GM12878 (cell line): ENCODE measurements around the gene RRBP1. TPM values are rescaled to one million over a fixed set of nuclear protein-coding genes. Genes with fewer than 3 reads are reported as not detected.

ENCODE experiments used
- ATAC-seq: fragments of 200-7000 bp; cut with Tn5 transposase; 3 replicates; pipeline ENCODE4 v1.9.1; 2020; ENCODE audit warnings: mild to moderate bottlenecking, moderate library complexity
- BruUV-seq: library from RNA; stranded (reverse); fragments of 400-500 nt; replicated peaks from 2 replicates; lab custom pipeline; 2021; lab: Mats Ljungman, UMichigan
- CTCF ChIA-PET: fragments of 300-600 bp; sonication (Branson Sonifier 250); formaldehyde crosslinking; extraction: SDS; loops from one replicate; lab custom pipeline; 2021; ENCODE audit warnings: inconsistent platforms; lab: Yijun Ruan, JAX
- POLR2A ChIA-PET: fragments of 350-600 bp; formaldehyde crosslinking; extraction: SDS; loops from one replicate; lab custom pipeline; 2021; ENCODE audit warnings: inconsistent platforms; lab: Charles Lee
- RAD21 ChIA-PET: fragments of 300-600 bp; sonication (Branson Sonifier 250); formaldehyde crosslinking; loops from one replicate; lab custom pipeline; 2023; ENCODE audit warnings: antibody characterized with exemption; ENCODE audit not compliant: unreplicated experiment; lab: Charles Lee
- SMC1A ChIA-PET: fragments of 300-600 bp; sonication (Branson Sonifier 250); formaldehyde crosslinking; loops from one replicate; lab custom pipeline; 2023; ENCODE audit not compliant: unreplicated experiment, uncharacterized antibody; lab: Charles Lee
- DNase-seq: peaks from one replicate; pipeline ENCODE4 v3.0.0-alpha.2; 2011; ENCODE audit warnings: low read depth, low spot score
- FAIRE-seq: peaks from 3 replicates; lab custom pipeline; 2011; peaks lifted over from hg19 to GRCh38; lab: Jason Lieb, UNC
- H2AFZ ChIP-seq: 2 replicates; pipeline ENCODE4 v1.6.0; 2011; ENCODE audit warnings: low read depth, low read length, control low read depth; ENCODE audit not compliant: control insufficient read depth
- H3K27ac ChIP-seq: 2 replicates; pipeline ENCODE4 v1.5.1; 2011; ENCODE audit warnings: control low read depth; ENCODE audit not compliant: control insufficient read depth, insufficient read depth
- H3K27me3 ChIP-seq, 2 experiments: replicated peaks in 1 of 2; 2 replicates each; pipeline versions ENCODE4 v1.6.0 to v1.6.1; 2011; ENCODE audit warnings: low read length in 1 of 2; ENCODE audit not compliant: control insufficient read depth in 2 of 2, insufficient read depth in 2 of 2
- H3K36me3 ChIP-seq, 2 experiments: 2 replicates each; pipeline ENCODE4 v1.5.1; 2011; ENCODE audit warnings: low read length in 1 of 2; ENCODE audit not compliant: control insufficient read depth in 2 of 2, insufficient read depth in 2 of 2
- H3K4me1 ChIP-seq: 2 replicates; pipeline ENCODE4 v1.6.1; 2011; ENCODE audit warnings: mild to moderate bottlenecking, low read length, moderate library complexity, mixed read lengths; ENCODE audit not compliant: control insufficient read depth, insufficient read depth
- H3K4me2 ChIP-seq: 2 replicates; pipeline ENCODE4 v1.6.0; 2011; ENCODE audit warnings: control low read depth; ENCODE audit not compliant: control insufficient read depth, insufficient read depth
- H3K4me3 ChIP-seq: fragments of 200-600 bp; sonication (generic); 2 replicates; pipeline ENCODE4 v1.5.1; 2016
- H3K79me2 ChIP-seq: 2 replicates; pipeline ENCODE4 v1.6.0; 2011; ENCODE audit warnings: low read length; ENCODE audit not compliant: control insufficient read depth, insufficient read depth
- H3K9ac ChIP-seq: 2 replicates; pipeline ENCODE4 v1.8.0; 2011; ENCODE audit warnings: low read length, control low read depth, mixed read lengths; ENCODE audit not compliant: control insufficient read depth, insufficient read depth
- H3K9me3 ChIP-seq: replicated peaks from 3 replicates; pipeline ENCODE4 v1.5.1; 2011; ENCODE audit warnings: mild to moderate bottlenecking, low read length; ENCODE audit not compliant: control insufficient read depth, insufficient read depth
- H4K20me1 ChIP-seq: 2 replicates; pipeline ENCODE4 v1.6.0; 2011; ENCODE audit not compliant: control insufficient read depth, insufficient read depth
- CEBPB ChIP-seq, 2 experiments: fragments of 150-350 bp in 1 of 2; IDR thresholded peaks; 2 replicates each; pipeline ENCODE4 v1.6.1; 2012 to 2014; ENCODE audit warnings: low read depth in 2 of 2, low read length in 2 of 2, borderline replicate concordance in 1 of 2, inconsistent platforms in 1 of 2
- FOS ChIP-seq: IDR thresholded peaks from 3 replicates; pipeline ENCODE4 v1.6.1; 2011; ENCODE audit warnings: borderline replicate concordance; ENCODE audit not compliant: insufficient read length; ENCODE audit errors: extremely low read depth
- NFYB ChIP-seq: IDR thresholded peaks from 2 replicates; pipeline ENCODE4 v1.6.1; 2011; ENCODE audit warnings: low read depth, mild to moderate bottlenecking, low read length, improper control_type of control experiment, moderate library complexity; ENCODE audit not compliant: insufficient read depth
- whole genome bisulfite sequencing: methylation state at CpG from one replicate; pipeline ENCODE4 v1.1.6; 2016; ENCODE audit warnings: low lambda C conversion rate; ENCODE audit not compliant: insufficient replicate concordance, insufficient coverage; ENCODE audit errors: missing lambda C conversion rate; 5-methylcytosine and 5-hydroxymethylcytosine counted together
- in situ Hi-C: fragments of 300-500 bp; cut with MboI; formaldehyde crosslinking; loops from 9 replicates; pipeline ENCODE4 v1.14.3; 2018; ENCODE audit warnings: mixed read lengths
- intact Hi-C: fragments of 100-400 bp; cut with micrococcal nuclease; formaldehyde crosslinking; loops from one replicate; pipeline ENCODE4 v1.14.2; 2022; ENCODE audit not compliant: unreplicated experiment
- polyA plus RNA-seq, 11 experiments: library from polyadenylated mRNA; depleted of rRNA in 4 of 11; unstranded in 6 of 11; stranded (reverse) in 5 of 11; fragments of >200 nt; fragmentation: Nextera tagmentation in 4 of 11; fragmentation: Illumina TruSeq in 1 of 11; extraction: Ambion mirVana in 4 of 11; extraction: Trizol in 1 of 11; gene quantifications; 1 replicate in 1 of 11; 2 replicates in 10 of 11; pipeline versions ENCODE4 v1.2.1 to v1.2.3, GENCODE V29; 2011 to 2016; ENCODE audit warnings: inconsistent platforms in 2 of 11, missing spikeins in 2 of 11, low read depth in 1 of 11
- total RNA-seq, 4 experiments: library from RNA; depleted of rRNA in 3 of 4; stranded (reverse); fragments of >200 nt in 3 of 4; fragmentation: Illumina TruSeq in 1 of 4; extraction: Trizol in 1 of 4; gene quantifications; 2 replicates each; pipeline versions ENCODE4 v1.2.1 to v1.2.3, GENCODE V29; 2013 to 2021
- TF ChIP-seq, protein P1 (sequence below): fragments of 450-650 bp; IDR thresholded peaks from 2 replicates; pipeline ENCODE4 v1.6.1; 2017; ENCODE audit warnings: mild to moderate bottlenecking

Gene RRBP1
- total and polyA plus RNA-seq, 10 of the 15 experiments (the other 5 are each of a cell fraction or from before 2014, with no cell fraction given), result 1.2 to 57.4 (median 24.6) TPM

DNA sequence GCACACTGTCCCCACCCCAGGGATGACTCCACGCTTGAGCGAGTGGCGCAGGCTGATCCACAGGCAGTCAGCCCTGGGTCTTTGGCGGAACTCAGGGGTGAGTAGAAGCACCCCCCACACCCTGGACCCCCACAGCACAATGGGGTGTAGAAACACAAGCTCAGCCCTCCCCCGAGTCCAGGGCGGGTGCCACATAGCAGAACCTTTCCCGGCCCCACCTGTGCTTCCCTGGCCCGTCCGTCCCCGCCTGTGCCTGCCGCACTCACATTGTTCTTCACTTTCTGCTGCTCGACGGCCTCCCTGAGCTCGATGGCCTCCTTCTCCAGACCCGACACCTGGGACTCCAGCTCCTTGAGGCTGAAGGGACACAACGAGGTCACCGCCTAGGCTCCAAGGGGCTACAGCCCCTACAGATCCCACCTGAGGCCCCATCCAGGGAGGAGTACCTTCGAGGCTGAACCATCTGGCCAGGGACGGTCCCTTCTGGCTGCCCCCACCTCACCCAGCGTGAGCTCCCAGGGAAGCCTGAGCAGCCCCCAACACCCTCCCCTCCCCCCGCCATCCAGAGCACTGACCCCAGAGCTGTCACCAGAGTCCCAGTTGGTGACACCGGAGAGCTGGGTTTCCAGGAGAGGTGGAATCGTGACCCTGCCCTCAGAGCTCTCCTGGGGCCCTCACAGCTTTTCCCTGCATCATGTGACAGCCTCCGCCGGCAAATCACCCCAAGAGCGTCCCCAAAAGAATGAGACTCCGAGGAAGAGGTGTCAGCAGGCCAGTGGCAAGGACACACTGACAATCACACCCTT, 56.6 kb downstream of the RRBP1 start (continued):
- TF ChIP-seq NFYB (no peak), CEBPB (IDR thresholded peaks at IDR 0.05; ENCODE audit: borderline replicate concordance in 1 of 2, low read depth in 2 of 2, low read length in 2 of 2) (no peak), FOS (no peak)
- TF ChIP-seq, protein P1, sequence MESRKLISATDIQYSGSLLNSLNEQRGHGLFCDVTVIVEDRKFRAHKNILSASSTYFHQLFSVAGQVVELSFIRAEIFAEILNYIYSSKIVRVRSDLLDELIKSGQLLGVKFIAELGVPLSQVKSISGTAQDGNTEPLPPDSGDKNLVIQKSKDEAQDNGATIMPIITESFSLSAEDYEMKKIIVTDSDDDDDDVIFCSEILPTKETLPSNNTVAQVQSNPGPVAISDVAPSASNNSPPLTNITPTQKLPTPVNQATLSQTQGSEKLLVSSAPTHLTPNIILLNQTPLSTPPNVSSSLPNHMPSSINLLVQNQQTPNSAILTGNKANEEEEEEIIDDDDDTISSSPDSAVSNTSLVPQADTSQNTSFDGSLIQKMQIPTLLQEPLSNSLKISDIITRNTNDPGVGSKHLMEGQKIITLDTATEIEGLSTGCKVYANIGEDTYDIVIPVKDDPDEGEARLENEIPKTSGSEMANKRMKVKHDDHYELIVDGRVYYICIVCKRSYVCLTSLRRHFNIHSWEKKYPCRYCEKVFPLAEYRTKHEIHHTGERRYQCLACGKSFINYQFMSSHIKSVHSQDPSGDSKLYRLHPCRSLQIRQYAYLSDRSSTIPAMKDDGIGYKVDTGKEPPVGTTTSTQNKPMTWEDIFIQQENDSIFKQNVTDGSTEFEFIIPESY, result no peak

DNA sequence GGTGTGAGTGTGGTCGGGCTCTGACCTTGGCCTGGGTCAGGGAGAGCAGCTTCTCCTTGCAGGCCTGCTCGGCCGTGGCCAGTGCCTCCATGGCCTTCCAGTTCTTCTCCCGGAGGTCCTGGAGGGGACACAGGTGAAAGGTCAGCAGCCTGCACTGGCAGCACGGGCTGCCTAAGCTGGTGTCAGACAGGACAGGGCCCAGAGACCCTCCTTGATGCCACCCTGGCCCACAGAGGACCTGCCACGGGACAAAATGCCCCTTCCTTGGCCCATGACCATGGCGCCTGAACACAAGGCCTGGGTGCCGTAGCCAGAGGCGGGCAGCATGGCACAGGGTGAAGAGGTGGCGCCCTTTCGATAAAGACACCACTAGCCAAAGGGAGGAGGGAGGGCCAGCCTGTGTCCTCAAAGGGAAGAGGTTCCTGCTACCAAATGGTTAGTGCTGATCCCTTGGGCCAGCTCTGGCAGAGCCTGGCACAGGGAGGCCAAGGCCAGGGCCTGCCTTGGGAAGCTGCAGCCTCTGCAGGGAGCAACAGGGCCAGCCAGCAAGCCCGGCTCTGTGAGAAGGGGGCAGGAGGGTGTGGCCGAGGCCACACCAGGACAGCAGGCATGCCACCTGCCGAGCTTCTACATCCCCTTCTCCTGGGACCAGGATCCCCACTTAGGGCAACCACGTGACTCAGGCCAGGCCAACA, 57.3 kb downstream of the RRBP1 start:
- FAIRE-seq, result no peak
- in situ Hi-C loops, result no loop called here

More for the DNA sequence above, 57.3 kb downstream of the RRBP1 start:
- ATAC-seq, result no peak
- Histone ChIP-seq H3K27me3 (no peaks in the 10 kb centered on the region), H3K4me3 (no peak overlapping the region), H3K9ac (no peak overlapping the region), H3K79me2 (no peaks in the 10 kb centered on the region), H3K36me3 (peaks cover 14 to 15% of the 10 kb centered on the region in 2 experiments), H2AFZ (no peak overlapping the region), H3K4me1 (no peaks in the 10 kb centered on the region), H3K9me3 (no peaks in the 10 kb centered on the region), H3K4me2 (no peak overlapping the region), H4K20me1 (no peaks in the 10 kb centered on the region), H3K27ac (no peak overlapping the region)
- intact Hi-C loops, result no loop called here
- ChIA-PET CTCF (no interaction called here), SMC1A (no interaction called here), POLR2A (no interaction called here), RAD21 (no interaction called here)
- TF ChIP-seq FOS, result no peak
- BruUV-seq, result no TSS peak
- WGBS, result 91% methylated on average over 15 of the region's 15 CpGs
- no peak for DNase-seq
